Inferior parietal cortex (tissue), 1 donor: ENCODE data around the gene COTL1.
"Not testable (repeated sequence)": the region's sequence is repeated elsewhere in the genome, so short reads cannot be mapped to it uniquely, and the experiment has no call there.

Experiments used
- DNase-seq: peaks from one replicate; pipeline ENCODE4 v3.0.0-alpha.2; 2016; ENCODE audit errors: extremely low spot score

Gene COTL1

GRCh38 chr16:84530590-84530989 lies 87.3 kb downstream of the COTL1 start:
- no peak for DNase-seq

DNA sequence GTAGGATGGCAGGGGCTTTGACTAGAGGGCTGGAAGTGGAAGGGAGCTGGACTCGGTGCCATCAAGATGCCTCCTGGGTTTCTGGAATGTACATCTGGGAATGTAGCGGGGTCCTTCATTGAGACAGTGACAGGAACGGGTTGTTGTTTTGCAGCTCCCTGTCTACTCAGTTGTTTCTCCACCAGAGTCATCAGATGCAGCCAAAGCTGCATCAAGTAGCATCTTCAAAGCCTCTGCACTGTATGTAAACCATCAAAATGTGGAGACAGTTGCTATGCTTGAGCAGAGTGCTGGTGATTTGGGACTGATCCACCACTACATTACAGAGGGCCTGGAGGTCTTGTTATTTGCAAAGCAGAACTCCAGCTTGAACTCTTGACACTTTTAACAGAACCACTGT lies 88.3 kb downstream of the COTL1 start:
- no peak for DNase-seq

DNA sequence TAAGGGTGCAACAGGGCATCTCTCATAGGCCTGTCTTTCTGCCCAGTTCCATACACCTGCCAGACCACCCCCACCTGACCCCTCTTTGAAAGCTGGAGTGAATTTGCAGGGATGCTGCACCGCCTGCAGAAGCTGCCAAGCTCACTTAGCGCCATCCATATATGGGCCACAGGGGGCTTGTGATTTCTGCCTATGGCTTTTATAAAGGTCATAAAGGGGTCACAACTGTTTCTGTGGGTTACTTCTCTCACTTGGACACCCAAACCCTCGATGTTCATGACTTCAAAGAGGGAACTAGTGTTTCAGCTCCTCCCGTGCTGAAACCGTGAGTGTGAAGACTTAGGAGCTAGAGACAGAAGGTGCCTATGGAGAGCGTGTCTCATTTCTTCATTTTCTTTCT lies 89.6 kb downstream of the COTL1 start:
- DNase-seq: no peak

GRCh38 chr16:84527532-84528269 lies 90.2 kb downstream of the COTL1 start:
- no peak for DNase-seq

GRCh38 chr16:84526794-84527531 lies 90.9 kb downstream of the COTL1 start:
- DNase-seq: no peak

GRCh38 chr16:84524941-84525581 lies 92.8 kb downstream of the COTL1 start:
- DNase-seq: not testable (repeated sequence)

DNA sequence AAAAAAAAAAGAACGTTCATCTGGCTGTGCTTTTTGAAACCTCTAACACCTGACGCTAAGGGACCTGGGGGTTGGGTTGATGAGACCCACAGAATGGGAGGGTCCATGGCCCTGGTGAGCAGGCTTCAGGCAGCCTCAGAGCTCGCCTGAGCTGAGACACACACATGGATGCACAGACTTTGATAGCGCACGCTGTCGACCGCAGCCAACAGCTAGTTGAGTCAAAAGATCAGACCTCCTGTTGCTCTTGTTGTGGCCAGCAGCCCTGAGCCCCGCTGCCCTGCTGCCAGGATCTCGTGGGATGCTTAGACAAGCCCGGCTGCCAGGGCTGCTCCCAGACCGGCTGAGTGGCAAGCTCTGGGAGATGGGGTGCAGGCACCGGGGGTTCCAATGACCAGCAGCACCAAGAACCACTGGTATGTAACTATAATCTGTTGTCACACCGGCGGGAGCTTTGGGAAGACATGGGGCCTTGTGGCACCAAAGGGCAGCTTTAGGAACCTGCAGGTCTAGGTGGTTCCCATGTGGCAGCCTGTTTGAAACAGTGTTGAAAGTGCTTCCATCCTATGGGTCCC lies 93.4 kb downstream of the COTL1 start:
- no peak for DNase-seq

DNA sequence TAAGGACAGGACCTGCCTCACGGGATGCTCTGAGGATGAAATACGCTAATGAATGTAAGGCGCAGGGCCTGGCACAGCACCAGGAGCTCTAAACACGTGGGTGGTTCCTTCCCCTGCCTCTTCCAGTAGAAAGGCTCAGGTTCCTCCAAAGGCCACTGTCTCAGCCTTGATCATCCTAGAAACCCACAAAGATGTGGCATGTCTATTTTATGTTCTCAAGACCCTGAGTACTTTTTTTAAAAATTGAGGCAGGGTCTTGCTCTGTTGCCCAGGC lies 96.4 kb downstream of the COTL1 start:
- no peak for DNase-seq

DNA sequence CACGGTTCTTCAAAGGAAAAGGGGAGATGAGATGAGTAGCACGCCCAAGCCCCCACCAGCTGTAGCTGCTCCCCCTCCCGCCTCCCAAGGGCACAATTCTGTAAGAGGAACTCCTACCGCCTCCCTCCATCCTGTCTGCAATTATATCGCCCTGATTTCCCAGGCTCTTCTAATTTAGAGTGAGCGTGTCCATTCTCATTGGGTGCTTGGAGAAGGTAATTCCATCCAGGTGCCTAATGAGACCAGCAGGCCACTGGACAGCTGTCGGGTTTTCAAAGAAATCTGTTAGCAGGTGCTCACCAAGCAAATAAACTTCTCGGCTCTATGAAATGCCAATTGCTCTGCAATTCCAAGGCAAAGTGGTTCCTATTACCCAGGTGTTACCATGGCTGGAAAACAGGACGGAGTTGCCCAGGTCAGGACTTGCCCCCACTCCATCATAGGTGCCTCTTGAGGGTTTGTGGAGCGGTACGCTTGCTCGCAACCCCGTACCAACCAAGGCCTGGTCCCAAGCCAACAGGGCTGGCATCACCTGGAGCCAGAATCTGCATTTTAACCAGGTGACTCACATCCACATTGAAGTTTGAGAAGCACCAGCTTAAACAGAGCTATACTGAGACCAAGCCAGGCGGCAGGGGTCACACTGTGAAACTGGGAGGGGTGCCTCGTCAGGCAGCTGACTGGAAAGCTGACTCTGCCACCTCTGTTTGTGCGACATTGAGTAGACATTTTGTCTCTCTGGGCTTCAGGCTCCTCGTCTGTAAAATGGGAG lies 97.0 kb downstream of the COTL1 start:
- DNase-seq: no peak

GRCh38 chr16:84519855-84520254 lies 98.0 kb downstream of the COTL1 start:
- DNase-seq: no peak

- DNase-seq: no peak
Measured at GRCh38 chr16:84518804-84519341, 99.0 kb downstream of the COTL1 start.

DNA sequence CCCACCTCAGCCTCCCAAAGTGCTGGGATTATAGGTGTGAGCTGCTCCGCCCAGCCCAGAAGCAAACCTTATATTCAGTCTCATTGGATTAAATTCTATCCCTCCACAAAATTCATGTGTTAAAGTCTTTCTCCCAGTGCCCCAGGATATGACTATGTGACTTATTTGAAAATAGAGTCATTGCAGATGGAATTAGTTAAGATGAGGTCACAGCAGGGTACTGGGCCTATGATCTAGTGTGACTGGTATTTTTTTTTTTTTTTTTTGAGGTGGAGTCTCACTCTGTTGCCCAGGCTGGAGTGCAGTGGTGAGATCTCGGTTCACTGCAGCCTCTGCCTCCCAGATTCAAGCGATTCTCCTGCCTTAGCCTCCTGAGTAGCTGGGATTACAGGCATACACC lies 99.7 kb downstream of the COTL1 start:
- not testable (repeated sequence) for DNase-seq

DNA sequence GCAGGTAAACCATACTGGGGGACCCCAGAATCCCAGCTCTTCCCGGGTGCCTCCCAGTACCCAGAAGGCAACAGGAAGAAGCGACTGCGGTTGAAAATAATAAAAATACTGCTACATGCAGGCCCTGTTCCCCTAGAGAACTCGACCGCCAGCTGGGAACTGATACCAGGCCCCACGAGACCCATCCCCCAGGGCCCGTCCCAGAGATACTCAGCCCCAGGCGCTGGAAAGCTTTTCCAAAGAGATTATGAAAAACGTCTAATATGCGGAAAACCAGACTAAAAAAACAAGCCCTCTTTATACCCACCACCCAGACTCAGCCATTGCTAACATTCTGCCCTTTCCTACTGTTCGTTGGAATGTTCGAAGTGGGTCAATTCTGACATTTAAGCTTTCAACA lies 100.5 kb downstream of the COTL1 start:
- DNase-seq: no peak
